ENCODE measurements around the gene HDAC4.

Gene HDAC4

GRCh38 chr2:239231231-239232194 lies 169.3 kb downstream of the HDAC4 start:
- no peaks in the 10 kb centered on the region for H3K9me2 ChIP-seq (replicated peaks; ENCODE audit: insufficient read depth, low read length)
- TF ChIP-seq CTCF (IDR thresholded peaks at IDR 0.05; ENCODE audit: insufficient read depth, low read length, poor library complexity, severe bottlenecking) (no peak), EZH2phosphoT487 (conservative IDR thresholded peaks at IDR 0.05; ENCODE audit: low read length) (no peak)
- H3K36me3 ChIP-seq (ENCODE audit: low read length) = no peaks in the 10 kb centered on the region
- no peak overlapping the region for H3K9ac ChIP-seq (ENCODE audit: low read length)
- no peak overlapping the region for H3K4me3 ChIP-seq (ENCODE audit: insufficient read depth, low read length, poor library complexity, severe bottlenecking)
- H3K79me2 ChIP-seq (ENCODE audit: insufficient read depth, low read length) = no peaks in the 10 kb centered on the region
- no peaks in the 10 kb centered on the region for H3F3A ChIP-seq (ENCODE audit: insufficient read depth)
- H3K9me3 ChIP-seq (ENCODE audit: insufficient read depth, low read length) = no peaks in the 10 kb centered on the region
- H2AFZ ChIP-seq (ENCODE audit: low read depth, low read length, severe bottlenecking) = no peak overlapping the region
- 0 out of 2 replicates have a peak, but pooled peaks cover 2% of the 10 kb centered on the region for H4K20me1 ChIP-seq (ENCODE audit: low read depth, low read length)
- no peaks in the 10 kb centered on the region for H3K27me3 ChIP-seq (ENCODE audit: low read length)
- H3K27ac ChIP-seq (ENCODE audit: low read depth, low read length) = no peak overlapping the region
- H3K4me2 ChIP-seq (ENCODE audit: low read depth, low read length, poor library complexity, severe bottlenecking) = no peak overlapping the region

- no peaks in the 10 kb centered on the region for H3K9me3 ChIP-seq (ENCODE audit: insufficient read depth, low read length)
- H3K27me3 ChIP-seq (ENCODE audit: low read length) = no peaks in the 10 kb centered on the region
- TF ChIP-seq EZH2phosphoT487 (conservative IDR thresholded peaks at IDR 0.05; ENCODE audit: low read length) (no peak), CTCF (IDR thresholded peaks at IDR 0.05; ENCODE audit: insufficient read depth, low read length, poor library complexity, severe bottlenecking) (no peak)
- 0 out of 2 replicates have a peak, but pooled peaks cover 7% of the 10 kb centered on the region for H4K20me1 ChIP-seq (ENCODE audit: low read depth, low read length)
- no peaks in the 10 kb centered on the region for H3K9me2 ChIP-seq (replicated peaks; ENCODE audit: insufficient read depth, low read length)
- no peak overlapping the region for H3K4me2 ChIP-seq (ENCODE audit: low read depth, low read length, poor library complexity, severe bottlenecking)
- H3K4me3 ChIP-seq (ENCODE audit: insufficient read depth, low read length, poor library complexity, severe bottlenecking) = no peak overlapping the region
- H3K79me2 ChIP-seq (ENCODE audit: insufficient read depth, low read length) = no peaks in the 10 kb centered on the region
- no peak overlapping the region for H3K9ac ChIP-seq (ENCODE audit: low read length)
- no peak overlapping the region for H2AFZ ChIP-seq (ENCODE audit: low read depth, low read length, severe bottlenecking)
- no peaks in the 10 kb centered on the region for H3K36me3 ChIP-seq (ENCODE audit: low read length)
- no peak overlapping the region for H3K27ac ChIP-seq (ENCODE audit: low read depth, low read length)
- H3F3A ChIP-seq (ENCODE audit: insufficient read depth) = no peaks in the 10 kb centered on the region
These were observed 170.3 kb downstream of the HDAC4 start for GRCh38 chr2:239230318-239231052.

GRCh38 chr2:239229545-239230279 lies 171.1 kb downstream of the HDAC4 start:
- no peaks in the 10 kb centered on the region for H3F3A ChIP-seq (ENCODE audit: insufficient read depth)
- no peaks in the 10 kb centered on the region for H3K9me3 ChIP-seq (ENCODE audit: insufficient read depth, low read length)
- H2AFZ ChIP-seq (ENCODE audit: low read depth, low read length, severe bottlenecking) = no peak overlapping the region
- no peak overlapping the region for H3K4me2 ChIP-seq (ENCODE audit: low read depth, low read length, poor library complexity, severe bottlenecking)
- H4K20me1 ChIP-seq (ENCODE audit: low read depth, low read length) = 0 out of 2 replicates have a peak, but pooled peaks cover 7% of the 10 kb centered on the region
- no peaks in the 10 kb centered on the region for H3K36me3 ChIP-seq (ENCODE audit: low read length)
- H3K4me3 ChIP-seq (ENCODE audit: insufficient read depth, low read length, poor library complexity, severe bottlenecking) = no peak overlapping the region
- no peak overlapping the region for H3K27ac ChIP-seq (ENCODE audit: low read depth, low read length)
- H3K9me2 ChIP-seq (replicated peaks; ENCODE audit: insufficient read depth, low read length) = no peaks in the 10 kb centered on the region
- H3K79me2 ChIP-seq (ENCODE audit: insufficient read depth, low read length) = no peaks in the 10 kb centered on the region
- no peak overlapping the region for H3K9ac ChIP-seq (ENCODE audit: low read length)
- no peaks in the 10 kb centered on the region for H3K27me3 ChIP-seq (ENCODE audit: low read length)
- TF ChIP-seq EZH2phosphoT487 (conservative IDR thresholded peaks at IDR 0.05; ENCODE audit: low read length) (no peak), CTCF (IDR thresholded peaks at IDR 0.05; ENCODE audit: insufficient read depth, low read length, poor library complexity, severe bottlenecking) (no peak)
